NCI-H146 treated with DMSO at 0.1 percent for 48 hours (cell line): ENCODE results near the gene CELF2.

Experiments used
- DNase-seq: peaks from one replicate; lab custom pipeline; 2025; ENCODE audit not compliant: unreplicated experiment; lab: John Stamatoyannopoulos, UW

The CELF2 gene

GRCh38 chr10:11003679-11004078 is 14.0 kb upstream of the CELF2 start:
- DNase-seq, result no peak

- no peak for DNase-seq
These were observed 13.3 kb upstream of the CELF2 start for GRCh38 chr10:11004144-11005077.

GRCh38 chr10:11005725-11006427 is 11.8 kb upstream of the CELF2 start:
- DNase-seq, result no peak

GRCh38 chr10:11006428-11006825 is 11.2 kb upstream of the CELF2 start:
- DNase-seq, result no peak

GRCh38 chr10:11007476-11008020 is 10.1 kb upstream of the CELF2 start:
- DNase-seq, result no peak

DNA sequence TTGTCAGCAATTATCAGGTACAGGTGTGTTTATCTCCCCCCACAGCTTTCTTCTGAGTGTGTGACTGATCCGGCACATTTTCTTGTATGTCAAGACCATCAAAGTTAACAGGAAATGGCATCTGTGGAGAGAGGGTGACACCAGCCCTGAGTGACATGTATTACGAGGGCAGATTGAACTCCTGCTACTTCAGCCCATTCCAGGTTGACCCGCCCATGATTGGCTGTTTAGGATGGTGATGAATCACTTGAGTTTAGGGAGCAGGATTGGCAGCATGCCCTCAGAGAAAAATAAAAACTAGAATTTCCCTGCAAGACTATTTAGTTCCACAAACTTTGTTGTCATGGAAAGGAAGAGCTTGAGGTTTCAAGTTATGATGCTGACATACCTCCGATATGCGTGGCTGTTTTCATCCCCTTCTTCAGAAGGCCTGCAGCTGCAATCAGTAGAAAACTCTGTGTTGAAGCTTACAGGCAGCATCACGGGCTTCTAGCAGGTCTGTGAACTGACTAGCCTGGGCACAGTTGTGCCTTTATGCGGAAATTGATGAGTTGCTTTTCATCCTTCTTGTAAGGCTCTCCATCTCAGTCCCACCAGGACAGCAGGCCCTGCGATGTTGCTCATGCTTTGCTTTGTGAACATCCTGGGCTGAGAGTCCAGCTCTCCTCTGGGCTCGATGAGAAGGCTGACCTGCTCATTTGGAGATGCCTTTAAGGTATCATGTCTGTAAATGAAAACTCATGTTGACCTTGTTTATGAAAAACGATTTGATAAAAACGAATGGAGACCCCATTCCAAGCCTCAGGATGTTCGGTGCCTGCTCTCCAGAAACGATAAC is 8.0 kb upstream of the CELF2 start:
- no peak for DNase-seq

GRCh38 chr10:11010582-11010981 is 7.1 kb upstream of the CELF2 start:
- no peak for DNase-seq

DNA sequence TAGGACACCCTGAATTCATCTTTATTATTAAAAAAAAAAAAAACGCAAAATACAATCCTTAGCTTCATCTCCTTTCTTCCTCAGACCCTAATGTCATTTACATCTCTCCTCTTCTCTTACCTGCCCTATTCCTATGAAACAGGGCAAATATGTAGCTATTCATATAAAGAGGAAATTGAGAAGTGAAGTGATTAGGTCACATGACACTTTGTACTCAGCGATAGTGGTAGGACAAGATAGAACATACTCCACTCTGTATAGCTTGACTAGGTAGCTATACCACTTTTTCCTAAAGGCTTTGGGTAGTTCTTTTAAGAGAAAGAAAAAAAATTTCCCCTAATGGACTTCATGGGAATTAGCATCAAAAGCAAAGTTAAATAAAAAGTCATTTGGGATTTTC is 6.2 kb upstream of the CELF2 start:
- DNase-seq, result no peak

GRCh38 chr10:11011984-11012383 is 5.7 kb upstream of the CELF2 start:
- no peak for DNase-seq

DNA sequence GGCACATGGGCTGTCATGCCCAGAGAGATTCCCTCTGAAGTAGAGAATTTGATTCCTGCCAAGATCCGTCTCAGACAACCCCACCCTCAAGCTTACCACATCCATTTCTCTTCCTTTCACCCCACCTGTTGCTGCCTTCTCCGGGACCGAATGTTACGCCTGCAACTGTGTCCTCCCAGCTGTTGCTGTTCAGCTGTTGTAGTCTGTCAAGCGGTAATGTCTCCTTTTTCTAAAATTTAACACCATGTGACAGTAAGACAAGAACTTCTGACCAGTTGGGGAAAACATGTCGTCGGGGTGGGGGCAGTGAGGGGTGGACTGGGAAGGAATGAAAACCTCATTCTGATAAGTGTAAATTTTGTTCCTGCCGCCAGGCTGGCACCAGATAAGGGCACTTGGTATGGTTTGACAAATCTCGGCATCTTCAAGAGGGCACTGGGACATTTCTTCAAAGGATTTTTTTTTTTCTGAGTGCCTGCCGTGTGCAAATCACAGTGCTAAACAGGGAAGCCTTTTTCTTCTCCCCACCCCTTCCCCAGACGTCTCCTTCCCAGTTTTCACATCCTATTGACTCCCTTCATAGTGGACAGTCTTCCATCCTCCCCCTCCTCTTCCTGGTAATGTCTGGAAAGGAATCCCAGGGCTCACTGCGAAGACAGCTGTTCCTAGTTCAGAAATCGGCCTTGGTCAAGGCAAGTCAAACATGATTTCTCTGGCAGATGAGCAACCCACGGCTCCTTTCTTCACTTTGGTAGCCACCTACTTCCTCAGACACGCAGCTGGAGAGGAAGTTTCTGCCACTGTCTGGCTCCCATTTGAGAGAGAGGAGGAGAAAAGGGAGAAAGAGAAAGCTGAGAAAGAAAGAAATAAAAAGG is 5.0 kb upstream of the CELF2 start:
- no peak for DNase-seq

DNA sequence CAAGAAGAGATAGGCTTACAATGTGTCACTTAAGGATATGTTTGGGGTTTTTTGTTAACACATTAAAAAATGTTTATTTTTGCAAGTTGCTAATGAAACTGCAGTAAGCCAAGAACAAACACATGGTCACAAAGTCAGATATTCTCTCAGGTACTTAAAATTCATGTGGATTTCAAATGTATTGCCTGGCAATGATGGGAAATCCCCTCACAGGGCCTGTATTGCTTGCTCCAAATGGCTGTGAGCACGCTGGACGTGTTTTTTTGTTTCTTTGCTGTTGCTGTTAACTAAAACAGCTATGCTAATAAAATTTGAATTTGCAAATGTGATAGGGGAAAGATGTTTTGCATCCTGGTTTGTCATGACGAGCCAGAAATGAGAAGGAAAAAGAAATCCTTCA is 3.8 kb upstream of the CELF2 start:
- DNase-seq, result no peak

GRCh38 chr10:11014671-11015445 is 2.8 kb upstream of the CELF2 start:
- no peak for DNase-seq

GRCh38 chr10:11015446-11015934 is 2.2 kb upstream of the CELF2 start:
- DNase-seq, result no peak

DNA sequence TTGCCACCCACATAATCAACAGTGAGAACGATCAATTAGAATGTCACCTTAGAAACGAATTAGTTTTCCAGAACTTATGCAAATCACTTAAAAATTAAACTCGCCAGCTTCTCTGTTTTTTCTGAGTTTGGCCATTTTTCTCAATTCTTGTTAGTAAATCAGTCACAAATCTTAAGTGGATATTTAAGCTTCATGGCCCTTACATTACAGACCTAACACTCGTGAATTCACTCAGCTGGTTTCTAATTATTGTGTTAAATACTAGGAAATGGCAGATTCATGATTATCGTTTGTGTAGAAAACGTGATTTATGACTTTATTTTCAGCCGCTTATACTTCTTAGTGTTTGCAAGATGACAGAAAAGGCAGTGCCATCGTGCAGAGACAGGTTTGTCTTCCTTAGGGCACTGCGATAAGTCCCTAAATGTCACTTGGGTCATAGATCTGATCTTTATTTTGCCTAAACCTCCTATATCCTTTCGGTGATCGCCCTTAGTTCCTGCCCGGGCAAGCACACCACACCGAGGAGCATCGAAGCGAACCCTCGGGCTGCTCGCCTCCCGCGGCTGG is 587 bp upstream of the CELF2 start:
- no peak for DNase-seq

GRCh38 chr10:11018432-11018841 is 765 bp downstream of the CELF2 start:
- DNase-seq, result no peak

- peak; percentile 49 for DNase-seq
These were observed 1.4 kb downstream of the CELF2 start for GRCh38 chr10:11018855-11019631.

- peak; percentile 60 for DNase-seq
These were observed 2.3 kb downstream of the CELF2 start for GRCh38 chr10:11019724-11020547.
